ENCODE results near the gene ZNF592.
A peak's percentile ranks its signal among the peaks of the same experiment; 100 is the strongest.

The ZNF592 gene

DNA sequence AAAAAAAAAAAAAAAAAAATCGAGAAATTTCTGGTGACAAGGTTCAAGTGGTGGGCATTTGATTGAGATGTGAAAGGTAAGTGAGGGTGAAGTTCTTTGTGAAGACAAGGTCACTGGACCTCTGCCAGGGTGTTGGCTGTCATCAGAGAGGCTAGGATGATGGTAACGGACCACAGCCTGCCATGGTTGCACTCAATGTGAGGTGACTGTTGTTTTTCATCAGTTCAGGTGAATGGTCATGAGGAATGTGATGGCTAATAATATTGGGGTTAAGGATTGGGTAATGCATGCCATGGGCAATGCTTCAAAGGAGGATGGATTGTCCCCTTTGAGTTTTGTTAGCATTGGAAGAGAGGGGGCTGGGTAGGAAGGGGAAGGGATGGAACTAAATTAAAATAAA lies 64.5 kb downstream of the ZNF592 start:
- DNase-seq = no peak

DNA sequence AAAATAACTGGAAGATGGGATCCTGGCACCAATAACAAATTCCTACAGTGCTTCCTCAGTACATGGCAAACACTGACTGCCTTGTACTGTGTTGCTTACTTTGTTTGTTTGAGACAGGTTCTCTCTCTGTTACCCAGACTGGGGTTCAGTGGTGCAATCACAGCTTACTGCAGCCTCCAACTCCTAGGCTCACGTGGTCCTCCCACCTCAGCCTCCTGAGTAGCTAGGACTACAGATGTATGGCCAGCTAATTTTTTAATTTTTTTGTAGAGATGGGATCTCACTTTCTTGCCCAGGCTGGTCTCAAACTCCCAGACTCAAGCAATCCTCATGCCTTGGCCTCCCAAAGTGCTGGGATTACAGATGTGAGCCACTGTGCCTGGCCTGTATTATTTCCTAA lies 65.0 kb downstream of the ZNF592 start:
- no peak for DNase-seq

DNA sequence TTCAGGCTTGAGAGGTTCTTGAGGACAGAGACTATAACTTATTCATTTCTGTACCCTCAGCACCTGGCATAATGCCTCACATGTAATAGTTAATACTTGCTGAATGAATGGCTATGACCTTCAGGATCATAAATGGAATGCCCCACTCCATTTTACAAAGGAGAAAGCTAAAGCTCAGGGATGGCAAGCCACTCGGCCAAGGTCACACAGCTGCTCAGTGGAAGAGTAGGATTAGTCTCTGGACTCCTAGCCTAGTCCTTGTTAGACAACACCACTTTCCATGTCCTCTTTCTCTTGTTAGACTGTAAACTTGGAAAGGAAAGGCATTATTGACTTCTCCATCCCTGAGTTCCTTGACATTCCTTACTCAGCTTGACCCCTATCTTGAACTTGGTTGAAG lies 65.5 kb downstream of the ZNF592 start:
- DNase-seq = no peak

DNA sequence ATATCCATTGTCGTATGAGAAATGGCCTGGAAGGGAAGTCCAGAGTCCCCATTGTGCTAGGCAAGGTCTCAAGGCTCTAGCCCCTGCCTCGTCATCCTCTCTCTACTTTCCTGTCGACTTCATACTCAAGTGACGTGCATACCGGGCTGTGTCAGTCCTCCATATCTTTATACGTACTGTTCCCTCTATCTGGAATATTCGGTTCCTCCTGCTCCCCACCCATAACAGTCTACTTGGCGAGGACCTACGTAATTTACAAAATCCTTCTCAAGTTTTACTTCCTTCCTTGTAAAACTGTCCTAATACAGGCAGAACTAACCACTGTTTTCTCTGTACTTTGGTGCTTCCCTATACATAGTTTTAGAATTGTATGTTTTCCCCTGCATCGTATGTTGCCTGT lies 66.5 kb downstream of the ZNF592 start:
- DNase-seq = no peak

DNA sequence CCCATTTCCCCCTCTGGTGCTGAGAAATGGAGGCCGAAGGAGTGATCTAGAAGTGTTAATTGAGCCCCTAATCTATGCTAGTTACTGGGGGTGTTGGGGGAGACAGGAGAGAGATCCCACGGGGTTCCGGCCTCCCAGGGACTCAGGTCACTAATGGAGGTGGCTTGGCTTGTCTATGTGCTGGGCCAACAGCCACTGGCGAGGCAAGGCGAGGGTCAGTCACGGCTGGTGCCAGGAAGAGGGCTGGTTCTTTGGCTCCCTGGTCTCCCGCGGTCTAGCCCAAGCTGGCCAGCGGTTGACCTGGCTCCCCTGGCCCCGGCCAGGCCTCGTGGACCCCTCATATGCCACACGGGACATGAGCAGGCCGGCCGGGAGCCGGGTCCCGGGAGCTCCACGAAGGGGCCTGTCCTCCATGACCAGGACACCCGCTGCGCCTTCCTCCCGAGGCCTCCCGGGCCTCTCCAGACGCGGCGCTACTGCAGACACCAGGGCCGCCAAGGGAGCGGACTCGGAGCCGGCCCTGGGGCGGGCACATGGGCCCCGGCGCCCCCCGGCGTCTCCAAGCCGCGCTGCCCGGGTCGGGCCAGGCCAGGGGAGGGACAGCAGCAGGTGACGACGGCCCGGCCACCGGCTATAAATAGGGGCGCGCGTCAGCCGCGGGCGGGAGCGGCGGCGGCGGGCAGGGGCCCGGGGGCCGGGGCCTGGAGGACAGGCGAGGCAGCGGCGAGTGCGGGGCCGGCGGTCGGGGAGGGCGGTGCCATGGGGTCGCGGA lies 68.5 kb downstream of the ZNF592 start, which contains the start of gene ALPK3:
ALPK3 (plus strand) TSS at position 663 of the 772 bp plus-strand sequence; CDS start at position 760, 97 bp downstream.
- no peak for DNase-seq

DNA sequence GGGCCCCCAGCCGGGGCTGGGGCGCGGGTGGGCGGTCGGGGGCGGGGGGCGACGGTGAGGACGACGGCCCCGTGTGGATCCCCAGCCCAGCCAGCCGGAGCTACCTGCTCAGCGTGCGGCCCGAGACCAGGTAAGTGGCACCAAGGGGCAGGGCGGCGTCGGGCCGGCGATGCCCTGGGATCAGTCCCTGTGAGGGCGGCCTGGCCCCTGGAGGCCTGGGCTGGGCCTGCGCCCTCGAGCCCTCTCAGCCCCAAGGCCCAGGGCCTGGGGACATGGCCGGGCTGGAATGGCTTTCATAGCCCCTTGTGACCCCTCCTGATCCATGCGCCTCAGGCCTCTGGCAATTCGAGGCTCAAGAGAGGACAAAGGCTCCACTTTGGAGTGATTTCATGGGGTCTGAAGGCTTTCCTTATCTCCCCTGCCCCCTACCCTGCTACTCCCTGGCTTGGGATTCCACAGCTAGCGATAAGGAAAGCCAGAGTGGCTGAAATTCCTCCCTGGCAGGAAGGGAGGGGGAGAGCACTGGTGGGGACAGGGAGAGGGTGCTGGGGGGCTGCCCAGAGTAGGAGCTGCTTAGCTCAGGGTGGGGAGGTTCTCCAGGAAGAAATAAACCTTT lies 69.2 kb downstream of the ZNF592 start:
- DNase-seq = no peak

DNA sequence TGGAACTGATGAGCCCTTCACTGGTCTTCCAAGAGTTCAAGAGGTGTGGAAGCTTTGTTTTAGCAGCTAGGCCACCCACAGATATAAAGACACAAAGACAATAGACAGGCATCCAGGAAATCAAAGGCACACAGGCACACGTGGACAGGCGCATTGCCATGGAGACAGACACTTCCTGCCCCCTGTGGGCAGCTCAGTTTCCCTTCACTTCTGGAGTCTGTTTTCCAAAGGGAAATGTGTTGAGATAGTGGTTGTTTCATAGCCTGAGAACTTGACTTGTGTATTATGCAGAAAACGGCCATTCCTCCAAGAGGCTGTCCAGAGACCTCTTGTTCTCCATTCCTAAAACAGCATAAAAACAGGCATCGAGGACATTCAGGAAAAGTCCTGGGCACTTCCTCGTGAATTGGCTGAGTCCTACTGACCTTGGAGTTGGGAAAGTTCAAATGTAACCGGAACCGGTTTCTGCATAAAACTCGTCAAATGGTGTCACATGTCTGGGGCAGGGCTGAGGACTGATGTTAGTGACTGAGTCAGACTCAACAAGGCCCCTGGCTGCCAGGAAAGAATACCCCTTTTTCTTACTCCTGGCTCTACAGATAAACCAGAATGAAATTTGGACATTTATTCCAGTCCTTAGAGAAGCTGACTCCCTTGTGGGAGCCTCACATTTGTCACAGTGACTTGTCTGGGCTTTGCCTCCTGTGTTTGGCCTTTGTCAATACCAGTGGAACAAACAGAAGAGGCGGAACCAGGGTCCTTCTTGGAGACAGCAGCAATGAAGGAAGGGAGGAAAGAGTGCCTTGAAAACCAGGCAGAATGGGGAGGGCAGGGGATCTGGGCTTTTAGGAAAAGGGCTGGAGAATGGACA lies 70.1 kb downstream of the ZNF592 start:
- DNase-seq = peak in 1 of 4 experiments; percentile 11

DNA sequence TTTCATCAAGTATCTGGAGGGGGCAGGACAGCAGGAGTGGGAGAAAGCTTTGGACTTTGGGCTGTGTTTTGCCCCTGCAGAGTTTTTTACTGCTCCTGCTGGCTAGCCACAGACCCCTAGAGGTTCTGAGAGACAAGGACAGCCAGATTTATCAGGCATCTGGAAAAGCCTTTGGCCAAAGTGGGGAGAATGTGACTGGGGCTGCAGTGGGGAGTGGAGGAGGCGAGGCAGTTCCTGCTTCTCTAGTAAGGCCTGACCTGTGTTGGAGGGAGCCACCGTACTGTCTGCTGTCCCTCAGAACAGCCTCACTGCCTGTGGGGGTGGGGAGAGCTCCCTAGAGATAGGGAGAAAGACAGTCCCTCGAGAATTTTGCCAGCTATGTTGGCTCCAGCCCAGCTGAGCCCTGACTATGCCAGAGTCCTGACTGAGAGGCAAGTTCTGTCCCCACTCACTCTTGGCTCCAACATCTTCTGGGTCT lies 70.9 kb downstream of the ZNF592 start:
- DNase-seq = no peak

DNA sequence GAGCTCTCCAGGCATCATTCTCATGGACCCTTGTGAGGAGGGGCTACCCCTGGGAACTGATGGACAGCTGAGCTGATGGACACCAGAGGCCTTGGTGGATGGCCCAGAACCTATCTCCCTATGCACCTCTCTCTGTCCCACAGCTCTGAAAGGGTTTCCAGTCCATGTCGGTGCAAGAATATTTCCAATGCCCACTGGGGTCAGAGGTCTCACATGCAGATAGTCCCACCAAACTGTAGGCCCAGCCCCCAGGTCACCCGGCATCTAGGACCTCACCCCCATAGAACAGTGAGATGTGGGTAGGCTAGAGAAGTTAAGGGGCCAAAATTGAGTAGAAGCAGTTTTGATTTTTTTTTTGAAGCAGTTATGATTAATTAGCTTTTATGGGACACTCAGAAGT lies 71.4 kb downstream of the ZNF592 start:
- DNase-seq = no peak

DNA sequence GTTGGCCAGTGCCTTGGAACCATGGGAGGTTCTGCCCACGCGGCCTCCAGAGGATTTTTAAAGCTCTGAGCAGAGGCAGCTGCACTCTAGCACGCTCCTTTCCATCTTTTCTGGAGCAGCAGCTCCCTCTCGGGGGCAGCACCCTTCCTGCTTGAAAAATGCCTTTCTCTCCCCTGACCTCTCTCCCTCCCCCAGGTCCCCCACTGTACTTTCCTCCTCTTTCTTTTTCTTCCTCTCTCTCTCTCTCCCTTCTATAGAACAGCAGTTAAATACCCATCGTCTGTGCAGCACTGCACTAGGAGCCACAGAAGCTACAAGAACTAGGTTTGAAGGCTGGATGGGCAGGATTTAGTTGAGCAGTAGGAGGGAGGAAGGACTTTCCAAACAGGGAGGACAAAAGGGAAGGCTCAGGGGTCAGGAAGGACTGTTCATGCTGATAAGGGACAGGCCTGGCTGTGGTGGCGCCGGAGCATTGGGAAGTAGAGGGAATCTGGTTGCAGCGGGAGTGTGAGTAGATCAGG lies 73.2 kb downstream of the ZNF592 start:
- DNase-seq = no peak

DNA sequence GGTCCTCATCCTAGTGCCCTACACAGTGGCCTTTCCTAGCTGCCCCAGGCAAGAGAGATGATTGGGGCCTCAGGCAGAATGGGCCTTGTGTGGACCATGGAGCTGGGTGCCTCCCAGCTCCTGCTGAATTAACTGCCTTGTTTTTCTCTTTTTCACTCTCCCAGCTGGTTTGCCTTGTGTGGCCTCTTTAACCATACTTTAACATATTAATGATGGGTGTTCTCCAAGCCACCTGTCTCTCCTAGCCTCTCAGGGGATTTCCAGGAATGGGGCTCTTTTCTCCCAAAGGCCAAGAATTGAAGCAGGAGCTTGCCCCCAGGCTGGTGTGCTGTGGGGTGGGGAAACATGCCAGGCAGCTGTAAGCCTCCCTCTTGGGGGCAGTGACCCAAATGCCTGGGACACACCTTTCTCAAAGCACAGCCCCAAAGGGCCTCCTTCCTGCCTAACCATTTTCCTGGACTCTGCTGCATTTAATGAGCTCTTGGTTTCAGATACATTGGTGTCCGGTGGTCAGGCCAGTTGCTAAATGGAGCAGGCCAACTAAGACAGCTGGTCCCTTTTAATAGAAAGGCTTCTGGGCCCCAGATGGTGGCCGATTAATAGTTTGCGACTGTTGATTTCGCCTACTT lies 74.4 kb downstream of the ZNF592 start:
- DNase-seq = no peak

DNA sequence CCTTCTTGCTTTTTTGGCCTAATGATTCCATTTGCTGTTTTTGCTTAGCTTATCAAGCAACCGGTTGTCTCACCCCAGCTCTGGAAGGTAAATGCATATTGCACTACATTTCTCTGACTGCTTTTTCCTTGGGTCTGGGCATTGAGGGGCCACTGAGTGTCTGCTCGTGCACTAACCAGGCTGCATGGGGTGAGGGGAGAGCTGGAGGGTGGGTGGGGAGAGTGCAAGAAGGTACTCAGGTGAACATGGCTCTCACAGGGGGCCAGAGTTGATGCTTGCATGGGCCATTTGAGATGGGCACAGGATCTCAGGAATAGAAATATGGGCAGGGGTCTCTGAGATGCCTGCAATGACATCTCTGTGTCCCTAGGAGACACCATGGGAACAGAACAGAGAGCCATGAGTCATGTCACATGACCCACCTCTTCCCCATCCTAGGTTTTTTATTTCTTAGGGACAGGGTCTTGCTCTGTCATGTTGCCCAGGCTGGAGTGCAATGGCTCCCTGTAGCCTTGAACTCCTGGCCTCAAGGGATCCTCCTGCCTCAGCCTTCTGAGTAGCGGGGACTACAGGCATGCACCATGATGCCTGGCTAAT lies 75.0 kb downstream of the ZNF592 start:
- DNase-seq = no peak

DNA sequence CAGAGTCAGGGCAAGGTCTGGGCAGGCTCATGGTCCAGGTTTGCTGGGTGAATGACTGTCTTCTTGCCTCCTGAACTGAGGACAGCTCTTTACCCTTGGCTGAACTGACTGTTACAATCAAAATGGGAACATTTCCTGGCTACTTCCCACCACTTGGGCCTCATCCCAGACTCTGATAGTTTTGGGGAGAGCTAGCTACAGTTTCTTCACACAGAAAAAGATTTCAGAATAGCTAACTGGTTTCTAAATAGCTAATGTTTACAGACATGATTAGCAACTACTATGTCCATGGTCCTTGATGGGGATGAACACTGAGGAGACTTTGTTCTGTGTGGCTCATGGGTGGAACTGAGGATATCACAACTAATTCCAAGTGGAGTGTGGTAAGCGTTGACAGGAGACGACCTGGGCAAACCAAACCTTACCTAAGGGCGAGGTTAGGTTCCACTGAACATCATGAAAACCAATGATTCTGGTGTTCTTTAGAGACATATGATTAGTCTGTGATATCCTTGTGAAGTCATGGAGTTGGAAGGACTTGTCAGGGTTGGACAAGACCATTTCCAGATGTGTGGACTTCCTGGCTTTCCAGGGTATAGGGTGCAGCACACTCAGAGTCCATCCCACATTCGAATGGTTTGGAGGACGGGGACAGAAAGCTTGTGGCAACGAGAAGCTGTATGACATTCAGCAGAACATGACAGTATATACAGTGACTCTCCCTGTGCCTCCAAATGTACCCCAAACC lies 76.0 kb downstream of the ZNF592 start:
- DNase-seq = no peak

DNA sequence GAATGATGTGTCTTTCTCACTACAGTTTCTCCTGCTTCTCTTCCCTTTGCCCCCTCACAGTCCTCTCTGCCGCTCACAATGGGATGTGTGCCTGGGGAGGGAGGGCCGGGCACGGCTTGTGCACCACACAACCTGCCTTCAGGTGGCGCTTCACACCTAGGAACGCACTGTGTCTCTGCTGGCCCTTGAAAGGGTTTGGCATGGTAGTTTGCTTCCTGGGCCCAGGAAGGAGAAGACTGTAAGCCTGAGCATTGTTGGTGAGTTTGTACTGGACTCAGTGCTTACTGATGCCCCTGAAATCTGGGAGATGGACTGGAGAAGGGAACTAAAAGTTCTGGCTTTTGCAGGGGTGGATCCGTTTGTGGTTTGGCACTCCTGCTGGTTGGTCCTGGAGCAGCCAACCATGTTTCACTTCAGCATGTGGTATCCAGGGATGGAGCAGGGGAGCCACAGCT lies 78.0 kb downstream of the ZNF592 start:
- no peak for DNase-seq

DNA sequence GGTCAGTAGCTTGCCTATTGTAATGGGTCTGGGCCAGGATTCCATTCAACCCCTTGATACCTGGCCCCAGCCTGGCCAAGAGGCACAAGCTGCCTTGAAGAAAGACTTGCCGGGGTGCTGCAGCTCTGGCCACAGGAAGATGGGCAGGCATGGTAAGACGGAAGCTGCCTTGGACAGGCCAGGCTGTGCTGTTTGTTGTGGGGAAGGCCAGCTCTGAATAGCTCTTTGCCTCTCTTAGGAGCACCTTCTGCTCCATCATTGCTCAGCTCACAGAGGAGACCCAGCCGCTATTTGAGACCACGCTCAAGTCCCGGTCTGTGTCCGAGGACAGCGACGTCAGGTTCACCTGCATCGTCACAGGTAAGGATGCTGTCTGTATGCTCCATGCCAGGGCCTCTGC lies 78.9 kb downstream of the ZNF592 start:
- no peak for DNase-seq

DNA sequence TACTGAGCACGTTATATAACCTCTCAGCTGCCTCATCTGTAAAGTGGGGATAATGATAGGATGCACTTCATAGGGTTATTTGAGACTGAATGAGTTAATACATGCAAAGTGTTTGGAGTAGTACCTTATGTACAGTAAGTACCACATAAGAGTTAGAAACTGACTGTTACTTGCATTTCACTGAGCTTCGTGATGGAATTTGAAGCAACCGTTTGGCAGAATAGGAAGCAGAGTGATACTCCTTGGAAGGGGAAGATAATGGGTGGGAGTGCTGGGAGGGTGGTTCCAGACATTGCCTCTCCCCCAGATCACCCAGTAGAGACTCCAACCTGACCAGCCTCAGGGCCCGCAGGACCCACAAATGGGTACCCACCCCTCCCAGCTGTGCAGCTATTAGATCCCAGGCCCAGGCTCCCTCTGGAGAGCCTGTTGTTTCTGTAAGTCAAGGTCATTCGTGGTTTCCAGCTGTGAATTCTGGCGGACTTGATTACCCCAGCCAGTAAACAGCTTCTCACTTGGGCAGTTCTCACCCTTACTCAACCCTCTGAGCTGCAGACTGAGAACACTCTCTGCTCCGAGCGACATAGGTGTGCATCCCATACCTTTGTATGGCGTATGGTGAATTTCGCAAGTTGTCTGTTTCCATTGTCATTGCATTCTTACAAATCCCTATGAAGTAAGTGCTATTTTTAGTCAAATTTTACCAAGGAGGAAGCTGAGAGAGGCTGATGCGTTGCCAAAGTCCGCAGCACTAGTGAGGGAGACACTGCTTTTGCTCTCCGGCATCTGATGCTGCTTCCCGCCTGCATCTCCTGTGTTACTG lies 79.9 kb downstream of the ZNF592 start:
- DNase-seq = no peak

DNA sequence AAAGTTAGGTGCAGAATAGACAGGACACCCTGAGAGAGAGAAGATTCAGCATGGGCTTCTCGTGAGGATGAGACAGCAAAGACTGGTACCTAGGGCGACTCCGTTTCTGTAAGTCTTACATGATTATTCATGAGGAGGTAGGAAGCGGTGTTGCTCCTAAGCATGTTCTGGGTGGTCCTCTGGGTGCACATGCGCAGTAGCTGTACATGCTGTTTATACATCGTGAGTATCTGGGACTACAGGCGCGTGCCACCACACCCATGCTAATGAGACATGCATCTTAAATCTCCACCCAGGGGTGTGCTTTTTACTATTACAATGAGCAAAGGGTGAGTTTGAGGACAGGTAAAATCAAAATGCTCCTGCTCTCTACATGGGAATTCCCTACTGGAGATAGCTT lies 81.0 kb downstream of the ZNF592 start:
- no peak for DNase-seq

DNA sequence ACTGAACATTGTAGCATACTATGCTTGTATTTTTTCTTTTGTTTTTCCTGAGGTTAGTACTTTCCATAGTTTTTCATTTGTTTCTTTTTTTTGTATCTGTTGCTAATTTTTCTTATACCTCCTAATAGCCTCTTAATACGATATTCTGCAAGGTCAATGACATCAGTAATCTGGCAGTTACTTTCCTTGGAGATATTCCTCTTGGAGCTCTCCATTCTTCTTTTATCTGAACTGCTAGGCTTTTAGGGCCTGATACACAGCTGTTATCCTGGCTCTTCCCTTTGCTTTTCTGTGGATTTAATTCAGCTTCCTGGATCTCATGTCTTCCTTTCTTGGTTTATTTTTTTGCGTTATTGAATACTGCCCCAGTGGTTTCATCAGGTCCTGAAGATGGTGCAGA lies 81.6 kb downstream of the ZNF592 start:
- DNase-seq = no peak

DNA sequence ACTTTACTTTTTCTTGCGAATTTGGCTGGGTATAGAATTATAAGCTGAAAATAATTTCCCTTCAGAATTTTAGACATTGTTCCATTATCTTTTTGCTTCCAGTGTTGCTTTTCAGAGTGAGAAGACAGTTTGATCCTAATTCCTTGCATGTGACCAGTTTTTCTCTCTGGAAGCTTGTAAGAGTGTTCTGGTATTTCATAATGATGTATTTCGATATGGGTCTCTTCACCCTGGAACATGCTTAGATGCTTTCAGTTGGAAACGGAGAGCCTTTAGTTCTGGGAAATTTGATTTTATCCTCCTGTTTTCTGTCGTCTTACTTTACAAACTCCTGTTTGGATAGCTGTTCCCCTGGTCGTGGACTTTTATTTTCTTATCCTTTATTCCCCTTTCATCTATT lies 82.6 kb downstream of the ZNF592 start:
- no peak for DNase-seq

DNA sequence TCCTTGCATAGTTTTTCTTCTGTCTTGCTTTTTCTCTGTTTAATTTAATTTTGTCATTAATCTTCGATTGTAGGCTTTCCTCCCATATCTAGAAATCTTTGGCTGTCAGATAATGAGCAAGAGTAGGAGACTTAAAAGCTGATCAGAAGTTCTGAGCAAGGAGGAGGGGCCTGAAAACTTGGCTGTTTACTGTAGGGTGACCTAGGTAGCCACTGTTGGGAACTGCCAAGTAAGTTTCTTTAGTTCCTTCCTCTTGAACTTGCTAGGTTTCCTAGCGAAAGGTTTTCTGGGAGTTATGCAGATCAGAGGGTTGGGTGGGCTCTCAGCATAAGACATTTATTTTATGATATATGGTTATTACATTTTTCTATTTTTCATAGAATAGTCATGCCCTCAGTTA lies 83.2 kb downstream of the ZNF592 start:
- no peak for DNase-seq

Measured in activated CD4-positive, CD25-positive, alpha-beta regulatory T cell (primary cell).